ENCODE results near the gene KAT7.
A peak's percentile ranks its signal among the peaks of the same experiment; 100 is the strongest.
"Not testable (repeated sequence)": the region's sequence is repeated elsewhere in the genome, so short reads cannot be mapped to it uniquely, and the experiment has no call there.

The KAT7 gene

DNA sequence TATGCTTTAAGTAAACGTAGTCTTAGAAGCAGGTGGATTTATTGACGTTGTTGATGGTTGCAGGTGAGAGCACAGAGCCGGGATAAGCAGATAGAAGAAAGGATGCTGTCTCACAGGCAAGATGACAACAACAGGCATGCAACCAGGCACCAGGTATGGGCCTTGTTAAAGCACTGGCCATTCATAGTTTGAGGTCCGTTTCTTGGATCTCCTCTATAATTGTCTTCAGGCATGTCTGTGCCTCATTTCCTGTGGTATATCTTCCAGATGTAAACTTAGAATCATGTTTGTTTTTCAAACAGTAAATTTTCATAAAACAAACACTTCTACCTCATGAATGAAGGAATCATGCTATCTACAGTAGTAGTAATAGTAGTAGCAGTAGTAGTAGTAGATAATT lies 20.6 kb downstream of the KAT7 start:
- no peak for DNase-seq (ENCODE audit: low read depth)

DNA sequence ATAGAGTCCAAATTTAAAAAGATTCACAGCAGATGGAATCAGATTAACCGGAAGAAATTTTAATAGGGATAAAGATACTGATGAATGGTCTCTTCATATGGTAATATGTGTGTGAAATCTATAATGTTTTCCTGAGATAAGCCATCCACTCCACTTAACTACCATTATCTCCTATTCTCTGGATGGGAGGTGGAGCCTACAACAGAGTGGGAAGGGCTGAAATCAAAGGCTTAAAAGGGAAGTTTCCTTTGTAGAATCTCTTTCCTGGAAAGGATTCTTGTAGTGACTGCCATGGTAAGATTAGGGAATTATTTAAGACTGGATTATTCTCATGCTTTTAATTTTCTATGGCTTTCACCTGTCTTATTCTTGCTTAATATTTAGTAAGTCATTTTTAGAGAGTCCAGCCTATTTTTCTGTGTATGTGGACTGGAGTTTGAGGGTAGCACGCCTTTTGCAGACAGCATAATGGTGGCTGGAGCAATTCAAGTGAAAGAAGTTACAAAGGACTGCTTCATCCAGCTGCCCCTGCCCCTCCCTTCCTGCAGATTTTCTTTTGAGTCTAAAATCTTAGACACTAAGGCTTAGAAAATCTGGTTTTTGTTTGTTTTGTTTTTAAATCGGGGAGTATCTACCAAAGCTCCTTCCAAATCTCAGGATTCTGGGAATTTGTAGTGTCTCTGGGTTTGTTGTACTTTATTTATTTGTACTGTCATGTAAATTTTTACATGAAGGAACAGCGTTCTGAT lies 26.5 kb downstream of the KAT7 start:
- no peak for DNase-seq (ENCODE audit: low read depth)

DNA sequence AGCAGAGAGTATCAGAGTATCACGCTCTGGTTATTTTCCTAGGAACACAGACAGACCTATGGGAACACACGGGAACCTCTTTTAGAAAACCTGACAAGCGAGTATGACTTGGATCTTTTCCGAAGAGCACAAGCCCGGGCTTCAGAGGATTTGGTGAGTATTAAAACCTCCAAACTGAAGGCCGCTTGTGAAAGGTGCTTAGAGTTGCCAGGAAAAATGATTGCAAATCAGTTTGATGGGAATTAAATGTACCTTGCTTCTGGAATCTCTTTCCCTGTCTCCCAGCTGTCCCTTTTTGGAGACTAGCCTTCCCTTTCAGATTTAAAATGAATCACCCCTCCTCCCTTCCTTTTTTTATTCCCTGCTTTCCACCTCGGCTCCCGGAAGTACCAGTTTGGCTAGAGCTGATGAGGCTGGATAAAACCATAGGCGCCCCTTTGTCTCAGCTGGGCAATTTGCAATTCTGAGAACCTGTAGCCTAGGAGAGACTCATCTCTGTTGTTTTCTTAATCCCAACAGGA lies 27.3 kb downstream of the KAT7 start:
- DNase-seq (ENCODE audit: low read depth): no peak

DNA sequence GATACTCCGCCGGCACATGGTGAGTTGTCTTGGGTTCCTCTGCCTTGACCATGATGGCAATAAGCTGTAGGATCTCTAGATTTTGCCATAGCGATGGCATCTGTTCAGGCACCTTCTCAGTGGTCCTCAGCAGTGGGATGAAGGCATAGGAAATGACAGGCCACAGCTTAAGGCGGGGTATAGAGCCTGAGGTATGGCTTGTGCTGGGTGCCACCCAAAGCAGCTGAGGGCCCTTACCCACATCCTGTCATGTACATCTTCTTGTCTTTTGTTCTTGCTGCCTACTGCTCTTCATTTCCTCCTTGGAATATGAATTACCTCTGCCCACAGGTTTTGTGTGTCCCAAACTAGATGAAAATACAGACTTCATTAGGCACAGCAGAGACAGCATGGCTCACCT lies 29.5 kb downstream of the KAT7 start:
- peak; percentile 6 for DNase-seq (ENCODE audit: low read depth)

DNA sequence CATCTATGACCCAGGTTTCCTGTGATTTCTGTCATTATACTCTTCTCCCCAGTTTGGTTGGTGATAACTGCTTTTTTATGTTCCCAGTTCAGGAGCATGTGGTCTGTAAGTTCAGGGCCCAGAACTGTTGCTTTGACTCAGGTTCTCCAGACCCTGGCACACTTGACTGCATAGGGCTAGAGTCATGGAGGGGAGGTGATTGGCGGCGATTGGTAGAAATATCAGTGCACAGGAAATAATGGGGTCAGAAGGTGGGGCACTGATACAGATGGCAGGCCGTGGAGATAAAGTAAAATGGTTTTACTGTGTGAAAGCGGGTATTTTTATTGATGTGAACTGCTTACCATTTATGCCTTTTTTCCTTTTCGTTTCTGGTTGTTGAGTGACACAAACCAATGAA lies 30.7 kb downstream of the KAT7 start:
- no peak for DNase-seq (ENCODE audit: low read depth)

DNA sequence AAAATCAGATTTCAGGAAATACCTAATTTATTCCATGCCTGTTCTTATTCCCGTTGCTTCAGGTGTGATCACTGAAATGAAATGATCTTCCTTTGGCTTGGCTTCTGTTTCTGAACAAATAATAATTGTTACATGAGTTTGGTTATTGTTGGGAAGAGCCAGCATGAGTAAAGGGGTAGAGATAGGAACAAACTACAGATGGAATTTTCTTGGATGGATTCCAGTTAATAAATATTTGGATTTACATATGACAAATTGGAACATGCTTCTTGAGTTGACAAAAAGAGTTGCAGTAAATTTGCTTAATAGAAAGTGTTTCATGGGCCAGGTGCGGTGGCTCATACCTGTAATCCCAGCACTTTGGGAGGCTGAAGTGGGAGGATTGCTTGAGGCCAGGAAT lies 31.2 kb downstream of the KAT7 start:
- no peak for DNase-seq (ENCODE audit: low read depth)

DNA sequence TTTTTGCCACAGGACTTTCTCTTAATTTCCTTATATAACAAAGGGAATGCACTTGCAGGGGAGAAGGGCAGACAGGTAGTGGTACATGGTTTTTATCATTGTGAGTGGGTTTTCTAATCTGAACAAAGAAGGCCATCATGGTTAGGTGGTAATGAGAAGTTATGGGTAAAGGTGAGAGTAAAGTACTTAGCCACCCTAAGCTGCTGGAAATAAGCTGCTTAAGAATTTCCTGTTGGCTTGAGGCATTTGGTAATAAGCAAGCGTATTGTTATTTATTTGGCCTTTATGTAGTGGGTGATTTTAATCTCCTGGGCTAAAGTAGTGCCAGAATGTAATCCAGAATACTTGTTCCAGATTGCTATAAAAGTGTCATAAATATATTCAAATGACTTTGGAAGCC lies 32.3 kb downstream of the KAT7 start:
- DNase-seq (ENCODE audit: low read depth): no peak

DNA sequence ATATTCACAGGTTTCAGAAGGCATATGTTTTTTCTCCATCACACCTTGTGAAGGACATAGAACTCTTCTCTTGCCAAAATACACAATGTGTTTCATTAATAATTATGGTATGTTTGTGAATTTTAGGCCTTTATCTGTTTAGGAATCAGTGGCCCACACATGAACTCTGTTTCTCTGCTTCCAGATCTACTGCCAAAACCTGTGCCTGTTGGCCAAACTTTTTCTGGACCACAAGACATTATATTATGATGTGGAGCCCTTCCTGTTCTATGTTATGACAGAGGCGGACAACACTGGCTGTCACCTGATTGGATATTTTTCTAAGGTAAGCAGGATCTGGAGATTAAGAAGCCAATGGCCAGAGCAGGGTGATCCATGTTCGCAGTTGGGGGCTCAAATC lies 33.0 kb downstream of the KAT7 start:
- no peak for DNase-seq (ENCODE audit: low read depth)

DNA sequence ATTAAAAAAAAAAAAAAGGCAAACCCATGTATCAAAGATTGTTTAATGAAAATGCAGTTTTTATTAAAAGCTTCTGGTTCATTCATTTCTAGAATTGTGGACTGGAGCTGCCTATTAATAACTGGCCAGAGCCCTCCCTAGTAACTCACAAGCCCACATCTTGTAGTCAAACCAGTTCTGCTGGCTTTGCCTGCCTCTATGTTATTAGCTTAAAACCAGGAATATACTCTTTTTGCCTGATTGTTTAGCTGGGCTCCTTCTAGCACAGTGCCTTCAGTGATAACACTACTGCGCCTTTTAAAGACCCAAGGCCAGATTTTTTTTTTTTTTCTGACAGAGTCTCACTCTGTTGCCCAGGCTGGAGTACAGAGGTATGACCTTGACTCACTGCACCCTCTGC lies 33.4 kb downstream of the KAT7 start:
- no peak for DNase-seq (ENCODE audit: low read depth)

DNA sequence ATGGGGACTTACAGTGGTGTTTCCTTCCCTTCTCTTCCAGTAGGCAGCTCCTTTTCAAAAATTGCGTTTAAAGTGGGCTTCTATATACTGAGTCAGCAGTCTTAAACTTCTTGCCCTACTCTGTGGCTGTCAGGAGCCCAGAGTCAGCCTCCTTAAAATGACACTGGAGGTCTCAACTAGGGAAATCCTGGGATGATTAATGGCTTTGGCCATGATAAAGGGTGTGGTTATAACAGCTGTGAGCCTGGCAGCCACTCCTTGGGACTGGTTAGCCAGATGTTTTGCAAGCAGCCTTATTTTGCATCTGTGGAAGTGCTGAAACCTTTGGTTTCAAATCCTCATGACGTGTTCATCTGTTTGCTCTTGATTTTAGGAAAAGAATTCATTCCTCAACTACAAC lies 34.3 kb downstream of the KAT7 start:
- no peak for DNase-seq (ENCODE audit: low read depth)

DNA sequence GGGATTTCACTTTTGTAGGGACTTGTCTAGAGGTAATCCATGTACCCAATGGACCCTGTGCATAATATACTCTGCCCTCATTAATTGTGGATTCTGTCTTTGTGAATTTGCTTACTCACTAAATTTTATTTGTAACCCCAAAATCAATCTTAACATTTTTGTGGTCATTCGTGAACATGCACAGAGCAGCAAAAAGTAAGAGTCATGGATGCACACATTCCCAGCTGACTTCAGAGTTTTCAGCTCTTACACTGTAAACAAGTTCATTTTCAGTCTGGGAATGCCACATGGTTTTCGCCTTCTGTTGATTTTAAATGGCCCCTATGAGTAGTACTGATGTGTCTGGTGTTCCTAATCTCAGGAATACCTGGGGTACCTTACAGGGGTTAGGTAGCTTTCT lies 35.1 kb downstream of the KAT7 start:
- no peak for DNase-seq (ENCODE audit: low read depth)

DNA sequence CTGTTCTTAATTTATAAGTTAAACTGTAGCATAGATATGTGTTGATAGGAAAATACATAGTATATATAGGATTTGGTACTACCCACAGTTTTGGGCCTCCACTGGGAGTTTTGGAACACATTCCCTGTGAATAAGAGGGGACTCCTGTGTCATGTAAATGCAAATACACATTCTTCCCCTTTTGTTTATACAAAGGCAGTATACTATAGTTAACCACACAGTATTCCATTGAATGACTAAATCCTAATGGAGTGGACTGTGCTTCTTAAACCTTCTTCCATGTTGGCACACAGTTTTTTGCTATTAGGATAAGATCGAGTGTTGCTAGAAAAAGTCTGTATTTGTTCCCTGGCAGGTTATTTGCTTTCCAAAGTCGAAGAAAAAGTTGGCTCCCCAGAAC lies 37.2 kb downstream of the KAT7 start:
- DNase-seq (ENCODE audit: low read depth): no peak

DNA sequence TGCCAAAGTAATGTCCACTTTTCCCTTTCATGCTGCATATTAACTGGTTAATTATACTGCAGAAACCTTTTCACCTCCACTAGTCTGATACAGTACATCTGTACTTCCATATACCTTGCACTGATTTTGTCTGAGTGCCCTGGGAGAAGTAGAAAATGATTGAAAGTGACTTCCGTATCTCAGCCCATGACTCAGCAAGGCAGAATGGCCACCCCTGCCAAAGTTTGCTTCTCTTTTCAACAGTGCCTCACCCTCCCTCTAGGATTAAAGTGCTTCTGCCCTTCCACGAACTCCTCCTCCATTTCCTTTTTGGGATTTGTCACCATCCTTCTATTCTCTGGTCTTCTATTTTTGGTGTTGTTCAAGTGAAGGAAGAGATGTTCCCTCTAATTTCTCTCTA lies 39.8 kb downstream of the KAT7 start:
- not testable (repeated sequence) for DNase-seq (ENCODE audit: low read depth)

DNA sequence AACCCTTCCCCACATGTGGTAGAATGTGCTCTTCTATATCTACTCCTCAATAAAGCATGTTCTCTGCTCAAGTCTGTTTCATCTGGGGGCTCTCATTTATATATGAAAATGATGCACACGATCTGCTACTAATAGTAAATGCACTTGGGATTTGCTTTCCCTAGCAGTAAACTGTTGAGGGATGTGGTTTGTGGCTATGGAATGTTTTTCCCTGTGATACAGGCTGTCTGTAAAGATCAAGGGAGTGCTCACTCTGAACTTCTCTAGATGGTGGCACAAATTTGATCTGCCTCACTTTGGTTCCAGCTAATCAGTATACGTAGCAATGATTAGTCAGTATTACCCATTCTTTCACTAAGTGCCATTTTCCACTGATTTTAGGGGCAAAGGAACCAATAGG lies 40.5 kb downstream of the KAT7 start:
- no peak for DNase-seq (ENCODE audit: low read depth)

DNA sequence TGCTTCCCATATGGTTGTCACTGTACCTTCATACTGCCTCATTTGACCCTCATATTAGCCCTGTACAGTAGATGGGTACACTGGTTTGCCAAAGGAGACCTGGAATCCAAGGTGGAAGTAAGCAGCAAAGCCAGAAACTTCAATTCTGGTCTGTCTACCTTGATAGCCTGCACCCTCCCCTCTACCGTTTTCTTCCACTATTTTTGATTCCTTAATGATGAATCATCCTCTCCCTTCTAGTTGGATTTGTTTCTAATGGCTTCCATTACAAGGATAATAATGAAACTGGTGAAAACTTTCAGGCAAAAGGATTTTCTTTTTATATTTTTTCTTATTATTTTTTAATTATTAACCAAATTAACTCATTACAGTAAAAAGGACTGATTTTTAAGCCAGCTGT lies 42.1 kb downstream of the KAT7 start:
- DNase-seq (ENCODE audit: low read depth): no peak

DNA sequence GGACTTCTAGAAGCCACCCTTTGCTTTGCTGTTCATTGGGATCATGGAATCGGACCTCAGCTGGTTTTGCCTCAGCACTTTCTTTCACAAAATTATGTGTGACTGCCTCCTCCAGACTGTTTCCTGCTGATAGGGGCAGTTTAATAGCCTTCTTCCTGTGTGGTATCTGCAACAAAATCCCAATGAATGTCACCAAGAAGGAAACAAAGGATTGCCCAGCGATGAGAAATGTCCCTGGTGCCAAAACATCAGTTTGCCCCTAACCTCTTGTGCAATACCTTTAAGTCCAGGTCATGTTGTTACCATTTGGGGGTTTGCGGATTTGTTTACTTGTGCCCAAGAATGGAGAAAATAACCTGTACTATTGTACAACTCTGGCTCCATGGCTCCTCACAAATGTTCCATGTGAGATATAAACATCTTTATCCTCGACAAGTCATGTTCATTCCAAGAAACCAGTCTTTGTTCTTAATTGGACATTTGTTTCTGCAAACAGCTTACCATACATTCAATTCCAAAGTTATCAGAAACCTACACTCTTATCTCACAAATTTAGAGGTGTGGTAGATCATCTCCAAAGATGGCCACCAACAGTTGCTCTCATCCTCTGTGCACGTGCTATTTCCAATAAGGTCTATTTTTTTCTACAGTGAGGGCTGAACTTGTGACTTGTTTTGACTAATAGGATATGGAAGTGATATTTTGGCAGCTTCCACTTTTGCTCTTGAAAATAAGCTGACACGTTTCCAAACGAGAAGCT lies 44.5 kb downstream of the KAT7 start:
- no peak for DNase-seq (ENCODE audit: low read depth)

DNA sequence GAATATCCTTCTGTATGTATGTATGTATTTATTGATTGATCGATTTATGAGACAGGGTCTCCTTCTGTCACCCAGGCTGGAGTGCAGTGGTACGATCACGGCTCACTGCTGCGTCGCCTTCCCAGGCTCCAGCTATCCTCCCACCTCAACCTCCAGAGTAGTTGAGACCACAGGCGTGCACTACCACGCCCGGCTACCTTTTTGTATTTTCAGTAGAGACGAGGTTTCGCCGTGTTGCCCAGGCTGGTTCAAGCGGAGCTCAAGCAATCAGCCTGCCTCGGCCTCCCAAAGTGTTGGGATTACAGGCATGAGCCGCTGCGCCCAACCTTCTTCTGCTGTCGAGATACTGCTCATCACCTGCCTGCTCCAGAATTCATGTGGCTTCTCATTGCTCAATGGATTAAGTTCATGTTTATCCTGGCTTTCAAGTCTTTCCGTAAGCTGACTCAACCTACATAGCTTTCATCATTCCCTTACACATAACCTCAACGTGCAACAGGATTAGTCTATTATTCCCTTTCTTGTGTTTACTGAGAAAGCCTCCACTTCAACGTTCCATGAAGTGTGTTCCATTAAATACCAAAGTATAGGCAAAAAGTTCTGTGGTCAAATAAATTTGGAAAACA lies 45.8 kb downstream of the KAT7 start:
- DNase-seq (ENCODE audit: low read depth): no peak

DNA sequence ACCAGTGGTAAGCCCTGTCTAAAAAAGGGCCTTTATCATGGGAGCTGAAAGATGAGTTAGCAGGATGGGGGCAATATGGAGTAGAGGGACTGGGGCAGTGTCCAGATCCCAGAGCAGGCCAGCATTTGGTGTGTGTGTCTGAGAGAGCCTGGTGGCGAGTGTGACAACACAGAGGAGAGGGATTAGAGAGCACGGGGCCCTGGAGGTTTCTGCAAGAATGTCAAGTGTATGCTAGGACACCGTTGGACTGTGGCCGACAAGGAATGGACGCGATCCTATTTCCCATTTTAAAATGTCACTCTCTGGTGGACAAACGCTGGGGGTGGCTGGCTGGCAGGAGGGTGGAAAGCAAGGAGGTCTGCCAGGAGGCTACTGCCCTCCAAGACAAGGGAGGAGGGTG lies 47.0 kb downstream of the KAT7 start:
- no peak for DNase-seq (ENCODE audit: low read depth)

DNA sequence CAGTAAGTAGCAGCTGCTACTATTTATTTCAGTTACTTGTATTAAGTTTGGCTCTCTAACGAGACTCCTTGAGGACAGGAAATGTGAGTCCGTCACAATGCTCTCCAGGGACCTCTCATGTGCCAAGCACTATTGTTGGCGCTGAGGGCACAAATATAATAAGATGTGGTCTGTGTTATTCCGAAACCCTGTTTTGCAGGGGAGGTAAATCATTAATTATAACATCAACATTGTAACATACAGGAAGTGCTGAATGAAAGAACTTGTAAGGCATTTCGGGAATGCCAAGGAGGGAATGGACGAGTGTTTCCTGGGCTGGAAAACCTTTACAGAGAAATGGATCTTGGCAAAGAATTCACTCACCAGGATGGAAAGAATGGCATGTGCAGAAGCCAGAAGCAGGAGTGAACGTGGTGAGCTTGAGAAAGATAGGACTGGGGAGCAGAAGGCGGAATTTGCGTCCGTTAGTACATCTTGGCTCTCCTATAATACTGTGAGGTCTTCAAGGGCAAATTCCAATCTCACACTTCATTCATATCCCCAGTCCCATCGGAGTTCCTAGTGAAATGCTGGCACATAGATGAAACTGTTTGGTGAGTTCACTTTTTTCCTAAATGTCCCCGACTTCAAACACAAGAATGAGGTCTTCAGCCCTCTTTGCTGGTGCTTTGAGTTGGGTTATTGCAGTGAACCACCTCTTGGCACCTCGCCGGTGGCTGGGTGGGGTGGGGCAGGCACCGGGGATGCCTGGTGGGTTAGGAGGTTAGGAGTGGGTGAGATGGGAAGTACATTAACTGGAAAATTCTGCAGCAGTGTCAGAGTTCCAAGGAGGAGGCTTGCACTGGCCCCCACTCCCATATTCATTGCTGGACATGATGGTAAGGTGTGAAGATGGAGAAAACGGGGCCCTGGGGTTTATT lies 47.9 kb downstream of the KAT7 start:
- no peak for DNase-seq (ENCODE audit: low read depth)

DNA sequence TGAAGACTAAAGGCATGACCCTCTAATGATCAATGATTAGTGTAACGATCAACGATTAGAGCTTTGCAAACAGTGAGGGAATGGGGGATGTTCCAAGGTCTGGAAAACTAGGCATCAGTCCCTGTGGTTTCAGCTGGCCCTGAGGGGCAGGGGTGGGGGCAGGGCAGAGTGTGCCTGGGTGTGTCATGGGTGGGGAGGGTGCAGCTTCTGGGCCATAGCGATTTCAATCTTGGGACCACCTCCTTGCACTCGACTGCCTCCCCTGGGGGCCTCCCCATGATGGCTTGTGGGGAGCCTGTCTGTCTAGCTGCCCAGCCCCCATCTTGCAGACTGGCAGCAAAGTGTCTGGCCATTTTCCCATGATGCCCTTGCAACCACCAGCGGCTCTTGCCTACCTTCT lies 51.0 kb downstream of the KAT7 start:
- DNase-seq (ENCODE audit: low read depth): no peak

DNA sequence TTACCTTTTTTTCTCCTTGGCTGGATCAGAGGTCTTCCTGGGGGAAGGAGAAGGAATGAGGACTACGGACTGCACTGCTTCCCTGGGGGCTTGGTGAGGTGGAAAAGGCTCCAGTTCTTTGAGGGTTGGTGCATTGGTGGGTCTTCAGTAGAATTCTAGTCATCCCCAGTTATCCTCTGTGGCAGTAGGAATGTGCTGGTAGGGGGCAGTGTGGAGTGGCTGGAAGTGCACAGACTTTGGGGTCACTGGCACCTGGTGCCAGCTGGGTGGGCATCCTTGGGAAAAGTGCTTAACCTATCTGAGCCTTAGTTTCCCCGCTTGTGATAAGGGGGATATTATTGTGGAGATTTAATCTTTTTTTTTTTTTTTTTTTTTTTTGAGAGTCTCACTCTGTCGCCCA lies 53.1 kb downstream of the KAT7 start:
- no peak for DNase-seq (ENCODE audit: low read depth)

DNA sequence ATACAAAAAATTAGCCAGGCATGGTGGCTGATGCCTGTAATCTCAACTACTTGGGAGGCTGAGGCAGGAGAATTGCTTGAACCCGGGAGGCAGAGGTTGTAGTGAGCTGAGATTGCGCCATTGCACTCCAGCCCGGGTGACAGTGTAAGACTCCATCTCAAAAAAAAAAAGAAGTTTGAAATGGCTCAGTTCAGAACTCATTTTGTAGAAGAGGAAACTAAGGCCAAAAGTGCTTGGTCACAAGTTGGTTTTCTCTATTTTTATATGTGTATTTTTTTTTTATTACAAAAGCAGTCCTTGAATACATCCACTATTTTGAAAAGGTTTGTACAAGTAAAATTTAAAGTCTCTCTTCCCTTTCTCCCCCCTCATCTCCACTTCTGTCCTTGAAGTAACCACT lies 53.9 kb downstream of the KAT7 start:
- DNase-seq (ENCODE audit: low read depth): no peak

All from stimulated activated CD8-positive, alpha-beta memory T cell treated with anti-CD3 and anti-CD28 coated beads, Interleukin-4, amount 100 ng/mL, for 24 hours (primary cell).